ENCODE results near the gene DDX24. TPM values are rescaled to one million over a fixed set of nuclear protein-coding genes. Genes with fewer than 3 reads are reported as not detected.
A peak's percentile ranks its signal among the peaks of the same experiment; 100 is the strongest.

The DDX24 gene
- total and polyA plus RNA-seq, 2 donors (not counting 1 experiment from before 2014, with no cell fraction given), result 143 to 192 TPM

GRCh38 chr14:94037954-94038353 lies 43.0 kb downstream of the DDX24 start:
- DNase-seq (ENCODE audit: low read depth in 2 of 2), result no peak
- Histone ChIP-seq H2AFZ (ENCODE audit: low read length) (no peak overlapping the region), H3K79me2 (ENCODE audit: control insufficient read depth, insufficient read depth, low read length) (no peaks in the 10 kb centered on the region), H3K4me2 (ENCODE audit: extremely low read depth, insufficient read depth, low read length) (no peak overlapping the region), H3K27ac (ENCODE audit: insufficient read depth, low read length) (no peak overlapping the region), H4K20me1 (ENCODE audit: control insufficient read depth, extremely low read depth, insufficient read depth, low read length) (no peaks in the 10 kb centered on the region), H3K4me3 (replicated peaks in 1 of 4; ENCODE audit: control extremely low read depth in 1 of 4, insufficient read depth in 1 of 4, low read depth in 3 of 4, low read length in 4 of 4) (no peak overlapping the region), H3K4me1 (ENCODE audit: control insufficient read depth, extremely low read depth, insufficient read depth, low read length) (peaks cover 19% of the 10 kb centered on the region), H3K9ac (ENCODE audit: insufficient read depth, low read length) (no peak overlapping the region), H3K36me3 (ENCODE audit: control insufficient read depth, insufficient read depth, low read length) (no peaks in the 10 kb centered on the region), H3K27me3 (ENCODE audit: control insufficient read depth, insufficient read depth, low read length) (no peaks in the 10 kb centered on the region), H3K9me3 (ENCODE audit: control insufficient read depth, insufficient read depth, low read depth, low read length) (no peaks in the 10 kb centered on the region)
- no peak for TF ChIP-seq EZH2 (IDR thresholded peaks at IDR 0.05; ENCODE audit: low read length, missing control alignments)
- TF ChIP-seq, protein P1, sequence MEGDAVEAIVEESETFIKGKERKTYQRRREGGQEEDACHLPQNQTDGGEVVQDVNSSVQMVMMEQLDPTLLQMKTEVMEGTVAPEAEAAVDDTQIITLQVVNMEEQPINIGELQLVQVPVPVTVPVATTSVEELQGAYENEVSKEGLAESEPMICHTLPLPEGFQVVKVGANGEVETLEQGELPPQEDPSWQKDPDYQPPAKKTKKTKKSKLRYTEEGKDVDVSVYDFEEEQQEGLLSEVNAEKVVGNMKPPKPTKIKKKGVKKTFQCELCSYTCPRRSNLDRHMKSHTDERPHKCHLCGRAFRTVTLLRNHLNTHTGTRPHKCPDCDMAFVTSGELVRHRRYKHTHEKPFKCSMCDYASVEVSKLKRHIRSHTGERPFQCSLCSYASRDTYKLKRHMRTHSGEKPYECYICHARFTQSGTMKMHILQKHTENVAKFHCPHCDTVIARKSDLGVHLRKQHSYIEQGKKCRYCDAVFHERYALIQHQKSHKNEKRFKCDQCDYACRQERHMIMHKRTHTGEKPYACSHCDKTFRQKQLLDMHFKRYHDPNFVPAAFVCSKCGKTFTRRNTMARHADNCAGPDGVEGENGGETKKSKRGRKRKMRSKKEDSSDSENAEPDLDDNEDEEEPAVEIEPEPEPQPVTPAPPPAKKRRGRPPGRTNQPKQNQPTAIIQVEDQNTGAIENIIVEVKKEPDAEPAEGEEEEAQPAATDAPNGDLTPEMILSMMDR (conservative IDR thresholded peaks at IDR 0.05 in 1 of 2, IDR thresholded peaks at IDR 0.05 in 1 of 2; ENCODE audit: low read depth in 1 of 2, low read length in 2 of 2), result no peak

GRCh38 chr14:94036313-94037167 lies 44.5 kb downstream of the DDX24 start:
- Histone ChIP-seq H3K27ac (ENCODE audit: insufficient read depth, low read length) (no peak overlapping the region), H3K79me2 (ENCODE audit: control insufficient read depth, insufficient read depth, low read length) (no peaks in the 10 kb centered on the region), H2AFZ (ENCODE audit: low read length) (no peak overlapping the region), H3K9ac (ENCODE audit: insufficient read depth, low read length) (no peak overlapping the region), H3K4me1 (ENCODE audit: control insufficient read depth, extremely low read depth, insufficient read depth, low read length) (peaks cover 5% of the 10 kb centered on the region), H4K20me1 (ENCODE audit: control insufficient read depth, extremely low read depth, insufficient read depth, low read length) (no peaks in the 10 kb centered on the region), H3K36me3 (ENCODE audit: control insufficient read depth, insufficient read depth, low read length) (no peaks in the 10 kb centered on the region), H3K9me3 (ENCODE audit: control insufficient read depth, insufficient read depth, low read depth, low read length) (no peaks in the 10 kb centered on the region), H3K27me3 (ENCODE audit: control insufficient read depth, insufficient read depth, low read length) (no peaks in the 10 kb centered on the region), H3K4me3 (replicated peaks in 1 of 4; ENCODE audit: control extremely low read depth in 1 of 4, insufficient read depth in 1 of 4, low read depth in 3 of 4, low read length in 4 of 4) (no peak overlapping the region), H3K4me2 (ENCODE audit: extremely low read depth, insufficient read depth, low read length) (no peak overlapping the region)
- TF ChIP-seq EZH2 (IDR thresholded peaks at IDR 0.05; ENCODE audit: low read length, missing control alignments), result no peak
- TF ChIP-seq, protein P1 (conservative IDR thresholded peaks at IDR 0.05 in 1 of 2, IDR thresholded peaks at IDR 0.05 in 1 of 2; ENCODE audit: low read depth in 1 of 2, low read length in 2 of 2), result peak; percentile 75 to 89
- DNase-seq (ENCODE audit: low read depth in 2 of 2), result peak; percentile 41 to 64

DNA sequence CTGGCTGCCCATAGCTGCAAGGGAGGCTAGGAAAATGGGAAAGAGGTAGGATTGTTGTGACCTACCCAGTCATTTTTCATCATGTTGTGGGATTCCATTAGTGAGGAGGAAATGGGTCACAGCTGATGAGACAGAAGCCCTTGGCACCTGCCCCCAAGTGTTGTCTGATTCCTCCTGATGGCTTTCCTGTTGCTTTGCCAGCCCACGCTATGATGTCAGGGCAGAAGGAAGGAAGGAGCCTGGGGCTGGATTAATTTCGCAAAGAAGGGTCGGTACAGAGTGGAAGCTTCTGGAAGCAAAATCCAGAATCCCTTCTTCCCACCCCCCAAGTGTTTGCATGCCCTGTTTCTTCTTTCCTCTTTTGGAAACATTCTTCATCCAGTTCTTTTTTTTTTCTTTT lies 46.1 kb downstream of the DDX24 start:
- Histone ChIP-seq H4K20me1 (ENCODE audit: control insufficient read depth, extremely low read depth, insufficient read depth, low read length) (no peaks in the 10 kb centered on the region), H3K36me3 (ENCODE audit: control insufficient read depth, insufficient read depth, low read length) (no peaks in the 10 kb centered on the region), H2AFZ (ENCODE audit: low read length) (no peak overlapping the region), H3K4me2 (ENCODE audit: extremely low read depth, insufficient read depth, low read length) (no peak overlapping the region), H3K4me1 (ENCODE audit: control insufficient read depth, extremely low read depth, insufficient read depth, low read length) (no peaks in the 10 kb centered on the region), H3K79me2 (ENCODE audit: control insufficient read depth, insufficient read depth, low read length) (no peaks in the 10 kb centered on the region), H3K4me3 (replicated peaks in 1 of 4; ENCODE audit: control extremely low read depth in 1 of 4, insufficient read depth in 1 of 4, low read depth in 3 of 4, low read length in 4 of 4) (no peak overlapping the region), H3K9me3 (ENCODE audit: control insufficient read depth, insufficient read depth, low read depth, low read length) (no peaks in the 10 kb centered on the region), H3K9ac (ENCODE audit: insufficient read depth, low read length) (no peak overlapping the region), H3K27me3 (ENCODE audit: control insufficient read depth, insufficient read depth, low read length) (no peaks in the 10 kb centered on the region), H3K27ac (ENCODE audit: insufficient read depth, low read length) (no peak overlapping the region)
- DNase-seq (ENCODE audit: low read depth in 2 of 2), result no peak
- no peak for TF ChIP-seq EZH2 (IDR thresholded peaks at IDR 0.05; ENCODE audit: low read length, missing control alignments)
- TF ChIP-seq, protein P1 (conservative IDR thresholded peaks at IDR 0.05 in 1 of 2, IDR thresholded peaks at IDR 0.05 in 1 of 2; ENCODE audit: low read depth in 1 of 2, low read length in 2 of 2), result no peak

All from fibroblast of lung (primary cell).